GM19324 (cell line): ENCODE results near the gene ULK4.

Source experiments
- ATAC-seq: cut with Tn5 transposase; IDR thresholded peaks from one replicate; pipeline ENCODE4 v1.9.1; 2021; ENCODE audit warnings: mild to moderate bottlenecking, moderate library complexity; ENCODE audit not compliant: unreplicated experiment, low FRiP score

Gene ULK4

GRCh38 chr3:41244620-41245336 lies 717.1 kb downstream of the ULK4 start:
- no peak for ATAC-seq

GRCh38 chr3:41243183-41243582 lies 718.7 kb downstream of the ULK4 start:
- no peak for ATAC-seq

- ATAC-seq = no peak
These were observed 719.9 kb downstream of the ULK4 start for GRCh38 chr3:41241800-41242571.

GRCh38 chr3:41241161-41241560 lies 720.7 kb downstream of the ULK4 start:
- ATAC-seq = no peak

- ATAC-seq = no peak
These were observed 722.3 kb downstream of the ULK4 start for GRCh38 chr3:41239587-41239986.

GRCh38 chr3:41237907-41238306 lies 724.0 kb downstream of the ULK4 start:
- no peak for ATAC-seq

GRCh38 chr3:41236228-41236627 lies 725.7 kb downstream of the ULK4 start:
- ATAC-seq = no peak

- no peak for ATAC-seq
These were observed 726.8 kb downstream of the ULK4 start for GRCh38 chr3:41234823-41235721.

- no peak for ATAC-seq
These were observed 737.6 kb downstream of the ULK4 start for GRCh38 chr3:41224120-41224806.

- ATAC-seq = no peak
These were observed 738.2 kb downstream of the ULK4 start for GRCh38 chr3:41223691-41224090.

GRCh38 chr3:41223078-41223477 lies 738.8 kb downstream of the ULK4 start:
- no peak for ATAC-seq

- ATAC-seq = no peak
These were observed 739.4 kb downstream of the ULK4 start for GRCh38 chr3:41222501-41222900.

GRCh38 chr3:41222012-41222411 lies 739.9 kb downstream of the ULK4 start:
- ATAC-seq = no peak

GRCh38 chr3:41220906-41221677 lies 740.8 kb downstream of the ULK4 start:
- no peak for ATAC-seq

GRCh38 chr3:41219424-41219823 lies 742.5 kb downstream of the ULK4 start:
- ATAC-seq = no peak

- no peak for ATAC-seq
These were observed 744.9 kb downstream of the ULK4 start for GRCh38 chr3:41216993-41217392.

- ATAC-seq = no peak
These were observed 745.5 kb downstream of the ULK4 start for GRCh38 chr3:41216422-41216821.

GRCh38 chr3:41213588-41213987 lies 748.3 kb downstream of the ULK4 start:
- no peak for ATAC-seq

- ATAC-seq = no peak
These were observed 749.8 kb downstream of the ULK4 start for GRCh38 chr3:41212088-41212487.

GRCh38 chr3:41210966-41211365 lies 750.9 kb downstream of the ULK4 start:
- no peak for ATAC-seq
